T-helper 2 cell treated with Interferon-gamma antibody and Interleukin-4, amounts not matched to agents 5 μg/mL and 100 μg/mL, for 36 hours (primary cell): Measurements from ENCODE around the gene CD48.
"Not testable (repeated sequence)": the region's sequence is repeated elsewhere in the genome, so short reads cannot be mapped to it uniquely, and the experiment has no call there.

Experiments
- DNase-seq: peaks from one replicate; pipeline ENCODE4 v3.0.0; 2021; ENCODE audit warnings: low spot score
- H3K27ac Mint-ChIP-seq: one replicate; pipeline ENCODE4 v1.8.0; 2021; ENCODE audit warnings: mild to moderate bottlenecking, mixed read lengths
- H3K27me3 Mint-ChIP-seq: one replicate; pipeline ENCODE4 v1.8.0; 2021; ENCODE audit warnings: low read depth, mixed read lengths
- H3K36me3 Mint-ChIP-seq: one replicate; pipeline ENCODE4 v1.8.0; 2021; ENCODE audit warnings: low read depth, mixed read lengths
- H3K4me1 Mint-ChIP-seq: one replicate; pipeline ENCODE4 v1.8.0; 2021; ENCODE audit warnings: low read depth, mixed read lengths
- H3K4me3 Mint-ChIP-seq: one replicate; pipeline ENCODE4 v1.8.0; 2022; ENCODE audit warnings: mild to moderate bottlenecking, moderate library complexity, mixed read lengths
- H3K9me3 Mint-ChIP-seq: one replicate; pipeline ENCODE4 v1.8.0; 2021; ENCODE audit warnings: mixed read lengths

CD48 gene

DNA sequence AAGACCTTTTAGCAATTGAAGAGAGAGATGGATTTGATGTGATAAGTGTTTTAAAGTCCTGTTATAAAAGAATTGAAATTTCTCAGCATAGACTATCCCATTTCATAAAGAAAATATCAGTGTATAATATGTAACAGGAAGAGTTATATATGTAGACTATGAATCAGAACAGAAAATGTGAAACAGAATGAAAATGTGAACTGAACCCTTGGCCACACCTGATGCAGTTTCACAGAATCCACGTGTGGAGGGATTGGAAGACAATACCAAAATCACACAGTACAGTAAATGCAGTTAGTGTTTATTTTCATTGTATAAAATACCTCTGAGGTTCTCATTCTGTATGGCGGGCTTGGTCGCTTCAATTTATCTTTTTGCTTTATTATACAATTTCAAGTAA is 54.9 kb downstream of the CD48 start:
- Mint-ChIP-seq H3K4me3 (peak overlapping the region; percentile 43), H3K27me3 (no peaks in the 10 kb centered on the region), H3K27ac (peak overlapping the region; percentile 77), H3K4me1 (peaks cover 57% of the 10 kb centered on the region), H3K9me3 (peaks cover 17% of the 10 kb centered on the region), H3K36me3 (peaks cover 20% of the 10 kb centered on the region)
- peak; percentile 4 for DNase-seq

DNA sequence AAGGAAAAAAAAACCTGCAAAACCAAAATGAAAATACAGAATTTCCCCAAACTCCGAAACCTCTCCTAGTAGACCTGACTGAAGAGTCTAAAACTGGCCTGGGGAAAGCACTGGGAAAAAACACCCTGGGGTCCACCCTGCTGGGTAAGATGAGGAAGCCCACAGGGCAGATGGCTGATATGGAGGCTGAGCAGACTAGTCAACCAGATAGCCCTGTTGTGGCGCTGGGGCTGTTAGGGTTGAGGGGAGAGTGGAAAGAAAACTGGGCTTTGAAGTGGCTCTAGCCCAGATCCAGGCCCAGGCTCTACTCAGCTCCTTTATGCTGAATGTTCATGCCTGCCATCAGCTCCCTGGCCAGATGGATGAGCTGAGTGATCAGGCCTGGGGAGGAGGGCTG is 58.0 kb downstream of the CD48 start:
- peak; percentile 3 for DNase-seq
- no peaks in the 10 kb centered on the region for H3K9me3 Mint-ChIP-seq
- peaks cover 64% of the 10 kb centered on the region for H3K4me1 Mint-ChIP-seq
- H3K27me3 Mint-ChIP-seq = no peaks in the 10 kb centered on the region
- peaks cover 4% of the 10 kb centered on the region for H3K36me3 Mint-ChIP-seq
- no peak overlapping the region for H3K4me3 Mint-ChIP-seq
- H3K27ac Mint-ChIP-seq = no peak overlapping the region

DNA sequence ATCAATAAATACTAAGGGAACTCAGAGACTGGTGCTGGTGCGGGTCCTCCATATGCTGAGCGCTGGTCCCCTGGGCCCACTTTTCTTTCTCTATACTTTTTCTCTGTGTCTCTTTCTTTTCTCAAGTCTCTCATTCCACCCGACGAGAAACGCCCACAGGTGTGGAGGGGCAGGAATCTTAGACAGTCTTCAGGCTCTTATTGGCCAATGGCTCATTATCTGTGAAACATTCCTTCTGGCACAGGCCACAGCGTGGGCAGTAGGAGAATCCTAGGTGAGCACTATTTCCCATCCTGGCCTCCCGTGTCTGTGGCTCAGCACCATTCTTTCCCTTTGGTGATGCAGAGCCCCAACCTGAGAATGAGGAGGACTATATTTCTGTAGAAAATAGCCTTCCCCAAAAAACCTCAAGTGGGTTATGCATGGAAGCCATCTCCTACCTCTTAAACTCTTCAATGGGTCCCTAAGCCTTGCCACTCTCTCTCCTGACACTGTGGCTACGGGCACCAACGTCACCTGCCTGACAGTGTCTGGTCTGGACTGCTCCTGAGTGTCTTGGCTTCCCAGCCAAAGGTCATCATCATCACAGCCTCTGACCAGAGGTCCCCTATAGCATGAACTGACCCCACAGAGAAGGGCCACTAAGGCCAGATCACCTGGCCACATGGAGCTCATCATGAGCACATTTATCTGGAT is 58.5 kb downstream of the CD48 start:
- Mint-ChIP-seq H3K27ac (peak overlapping the region; percentile 33), H3K27me3 (no peaks in the 10 kb centered on the region), H3K9me3 (no peaks in the 10 kb centered on the region), H3K4me1 (peaks cover 64% of the 10 kb centered on the region), H3K36me3 (peaks cover 4% of the 10 kb centered on the region), H3K4me3 (no peak overlapping the region)
- DNase-seq = peak; percentile 3

DNA sequence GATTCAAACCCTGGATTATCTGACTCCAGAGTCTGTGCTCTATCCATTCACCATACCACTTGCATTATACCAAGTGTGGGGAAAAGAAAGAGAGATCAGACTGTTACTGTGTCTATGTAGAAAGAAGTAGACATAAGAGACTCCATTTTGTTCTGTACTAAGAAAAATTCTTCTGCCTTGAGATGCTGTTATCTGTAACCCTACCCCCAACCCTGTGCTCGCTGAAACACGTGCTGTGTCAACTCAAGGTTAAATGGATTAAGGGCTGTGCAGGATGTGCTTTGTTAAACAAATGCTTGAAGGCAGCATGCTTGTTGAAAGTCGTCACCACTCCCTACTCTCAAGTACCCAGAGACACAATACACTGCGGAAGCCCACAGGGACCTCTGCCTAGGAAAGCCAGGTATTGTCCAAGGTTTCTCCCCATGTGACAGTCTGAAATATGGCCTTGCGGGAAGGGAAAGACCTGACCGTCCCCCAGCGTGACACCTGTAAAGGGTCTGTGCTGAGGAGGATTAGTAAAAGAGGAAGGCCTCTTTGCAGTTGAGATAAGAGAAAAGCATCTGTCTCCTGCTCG is 59.5 kb downstream of the CD48 start:
- H3K27me3 Mint-ChIP-seq, H3K4me3 Mint-ChIP-seq, H3K9me3 Mint-ChIP-seq, H3K36me3 Mint-ChIP-seq: not testable (repeated sequence)
- H3K27ac Mint-ChIP-seq = peak overlapping the region; percentile 33
- peak; percentile 3 for DNase-seq
- peaks cover 62% of the 10 kb centered on the region for H3K4me1 Mint-ChIP-seq

DNA sequence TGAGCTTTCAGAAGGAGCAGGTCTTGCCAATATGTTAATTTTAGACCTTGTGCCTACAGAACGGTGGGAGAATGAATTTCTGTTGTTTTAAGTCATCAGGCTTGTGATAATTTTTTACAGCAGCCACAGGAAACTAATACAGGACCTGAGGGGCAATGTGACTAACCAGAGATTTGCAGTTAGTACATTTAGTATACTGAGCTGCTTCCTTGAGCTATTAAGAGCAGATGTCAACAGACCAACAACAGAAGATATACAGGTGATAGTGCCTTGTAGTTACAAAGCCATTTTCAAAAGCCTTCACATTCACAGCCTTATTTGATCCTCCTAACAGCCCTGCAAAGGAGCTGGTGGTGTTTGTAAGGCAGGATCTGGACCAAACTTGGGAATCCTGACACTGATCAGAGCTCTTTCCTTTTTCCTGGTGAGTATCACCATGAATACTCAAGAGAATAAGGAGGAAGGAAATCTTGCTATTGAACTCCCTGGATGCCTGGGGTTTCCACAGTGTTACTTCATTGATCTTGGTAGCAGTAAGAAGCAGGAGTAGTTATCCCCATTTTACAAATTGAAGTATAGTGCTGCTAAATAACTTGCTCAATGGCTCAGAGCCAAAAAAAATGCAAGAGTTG is 60.1 kb downstream of the CD48 start:
- peak; percentile 3 for DNase-seq
- no peaks in the 10 kb centered on the region for H3K27me3 Mint-ChIP-seq
- peaks cover 57% of the 10 kb centered on the region for H3K4me1 Mint-ChIP-seq
- no peak overlapping the region for H3K27ac Mint-ChIP-seq
- no peaks in the 10 kb centered on the region for H3K9me3 Mint-ChIP-seq
- H3K36me3 Mint-ChIP-seq = peaks cover 4% of the 10 kb centered on the region
- no peak overlapping the region for H3K4me3 Mint-ChIP-seq

DNA sequence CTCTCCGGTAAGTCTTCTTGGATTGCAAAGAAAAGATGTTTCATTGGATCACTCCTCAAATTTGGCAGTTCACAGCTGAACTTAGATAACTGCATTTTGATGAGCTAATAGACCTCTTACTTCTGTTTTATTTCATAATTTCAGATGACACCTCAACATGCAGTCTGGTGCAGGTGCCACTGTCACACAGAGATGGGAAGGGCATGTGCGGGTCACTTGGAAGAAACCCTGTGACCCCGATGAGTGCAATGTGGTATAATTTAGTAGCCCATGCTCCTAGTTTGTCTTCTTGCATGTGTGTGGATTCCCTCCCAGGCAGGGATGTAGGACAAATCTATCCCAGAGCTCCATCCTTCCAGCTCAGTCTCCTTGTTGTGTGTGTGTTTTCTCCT is 64.3 kb downstream of the CD48 start:
- Mint-ChIP-seq H3K27ac (peak overlapping the region; percentile 86), H3K4me1 (peaks cover 59% of the 10 kb centered on the region), H3K9me3 (no peaks in the 10 kb centered on the region), H3K27me3 (no peaks in the 10 kb centered on the region), H3K36me3 (peaks cover 36% of the 10 kb centered on the region), H3K4me3 (peak overlapping the region; percentile 90)
- DNase-seq = no peak

DNA sequence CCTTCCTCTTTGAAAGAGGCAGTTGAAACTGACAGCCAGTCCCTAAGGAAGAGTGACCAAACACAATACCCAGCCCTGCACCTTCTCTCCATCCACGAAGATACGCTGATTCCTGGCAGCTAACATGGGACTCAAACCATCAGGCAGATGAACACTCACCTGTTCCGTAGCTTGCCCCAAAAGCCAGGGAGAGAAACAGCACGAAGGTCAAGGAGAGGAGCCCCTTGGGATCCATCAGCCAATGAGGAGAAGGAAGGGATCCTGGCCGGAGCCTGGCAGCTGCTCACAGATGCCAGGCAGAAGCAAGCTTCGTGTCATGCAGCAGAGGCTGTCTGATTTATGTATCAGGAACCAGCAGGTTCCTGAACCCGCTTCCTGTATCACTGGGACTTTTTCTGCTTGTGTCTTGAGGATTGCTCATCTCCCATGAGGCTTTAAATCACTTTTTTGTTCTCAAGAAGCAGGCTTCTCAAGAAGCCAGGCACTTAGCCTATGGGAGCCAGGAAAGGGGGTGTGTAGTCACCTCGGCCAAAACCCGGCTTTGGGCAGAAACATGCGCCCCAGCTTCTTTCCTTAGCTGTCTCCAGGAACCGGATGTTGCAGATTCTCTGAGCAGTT is 64.8 kb downstream of the CD48 start, which contains the start of gene SLAMF1:
TSS of gene SLAMF1 (minus strand) at position 334 of the 618 bp plus-strand sequence. CDS start at position 235, 99 bp downstream.
- Mint-ChIP-seq H3K27ac (peak within 1 kb of the TSS; percentile 86), H3K4me1 (peaks cover 59% of the 10 kb centered on the region), H3K9me3 (no peaks in the 10 kb centered on the region), H3K4me3 (peak within 1 kb of the TSS; percentile 90), H3K36me3 (peaks cover 37% of the 10 kb centered on the region), H3K27me3 (no peaks in the 10 kb centered on the region)
- peak; percentile 55 for DNase-seq

DNA sequence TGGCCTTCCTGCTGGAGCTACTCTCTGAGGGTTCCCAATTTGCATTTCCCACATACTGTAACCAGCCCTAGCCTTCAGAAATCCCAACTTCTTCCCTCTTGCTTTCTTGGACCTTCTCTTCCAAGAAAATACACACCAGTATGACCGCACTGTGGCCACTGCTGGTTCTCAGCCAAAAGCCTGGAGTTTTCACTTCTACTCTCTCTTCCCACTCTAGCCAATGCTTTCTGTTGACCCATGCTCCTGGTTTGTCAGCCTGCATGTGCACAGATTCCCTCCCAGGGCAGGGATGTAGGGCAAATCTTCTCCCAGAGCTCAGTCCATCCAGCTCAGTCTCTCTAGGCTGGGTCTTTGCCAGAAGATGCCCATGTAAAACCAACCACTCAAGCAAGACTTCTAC is 65.4 kb downstream of the CD48 start:
- Mint-ChIP-seq H3K36me3 (peaks cover 40% of the 10 kb centered on the region), H3K4me1 (peaks cover 58% of the 10 kb centered on the region), H3K27me3 (no peaks in the 10 kb centered on the region), H3K4me3 (peak overlapping the region; percentile 90), H3K9me3 (no peaks in the 10 kb centered on the region), H3K27ac (peak overlapping the region; percentile 86)
- peak; percentile 7 for DNase-seq

DNA sequence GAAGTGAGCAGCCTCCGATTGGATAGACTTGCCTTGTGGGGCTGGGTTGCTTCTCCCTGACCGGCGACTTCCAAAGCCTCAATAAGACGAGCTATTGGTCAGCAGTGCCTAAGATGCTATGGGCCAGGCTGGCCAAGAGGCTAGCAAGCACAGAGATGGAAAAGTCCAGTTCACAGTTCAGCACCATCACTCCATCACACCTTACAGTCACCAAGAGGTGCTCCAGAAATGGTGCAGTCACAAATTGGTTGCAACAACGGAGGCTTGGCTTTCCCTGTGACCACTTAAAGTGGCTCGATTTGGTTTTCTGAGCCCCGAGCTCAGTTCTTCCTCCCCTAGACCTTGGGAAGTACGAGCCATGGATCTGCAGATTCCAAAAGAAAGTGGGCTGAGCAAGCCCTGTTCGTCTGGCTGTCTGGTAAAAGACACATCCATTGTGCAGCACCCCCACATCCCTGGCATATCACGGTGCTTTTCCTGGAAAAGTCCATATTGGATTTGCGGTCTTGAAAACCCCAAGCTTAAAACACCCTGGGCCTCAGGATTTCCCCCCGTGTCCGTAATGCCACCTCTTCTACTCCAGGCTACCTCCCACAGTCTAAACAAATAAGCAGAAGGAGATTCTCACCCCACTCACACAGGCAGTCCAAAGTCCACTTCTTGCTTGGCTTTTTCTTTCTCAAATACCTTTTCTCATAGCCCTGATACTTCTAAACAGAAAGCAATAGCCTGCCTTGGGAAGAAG is 66.1 kb downstream of the CD48 start:
- H3K36me3 Mint-ChIP-seq = peaks cover 43% of the 10 kb centered on the region
- no peaks in the 10 kb centered on the region for H3K27me3 Mint-ChIP-seq

DNA sequence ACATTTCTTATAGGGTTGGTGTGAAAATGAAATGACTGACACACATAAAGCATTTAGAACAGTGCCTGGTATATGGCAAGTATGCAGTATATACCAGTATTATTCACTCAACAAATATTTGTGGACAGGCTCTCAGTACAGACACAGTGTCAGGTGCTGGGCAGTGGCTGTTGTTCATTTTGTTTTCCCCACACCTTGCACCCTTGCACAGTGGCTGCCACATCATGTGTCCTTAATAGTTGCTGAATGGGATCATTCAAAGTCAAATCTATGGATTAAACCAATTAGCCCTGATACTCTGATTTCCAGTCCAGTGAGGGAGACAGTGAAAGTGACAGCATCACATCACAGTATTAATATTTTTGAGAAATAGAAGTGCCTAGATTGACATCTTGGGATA is 67.2 kb downstream of the CD48 start:
- H3K4me3 Mint-ChIP-seq = peak overlapping the region; percentile 90
- DNase-seq = peak; percentile 3
- H3K4me1 Mint-ChIP-seq = peaks cover 65% of the 10 kb centered on the region
- H3K36me3 Mint-ChIP-seq = peaks cover 49% of the 10 kb centered on the region
- H3K27me3 Mint-ChIP-seq = no peaks in the 10 kb centered on the region
- H3K9me3 Mint-ChIP-seq = no peaks in the 10 kb centered on the region
- peak overlapping the region; percentile 98 for H3K27ac Mint-ChIP-seq

More for the DNA sequence above, 66.1 kb downstream of the CD48 start:
- DNase-seq = peak; percentile 9
- Mint-ChIP-seq H3K4me1 (peaks cover 57% of the 10 kb centered on the region), H3K9me3 (no peaks in the 10 kb centered on the region), H3K4me3 (peak overlapping the region; percentile 90), H3K27ac (peak overlapping the region; percentile 86)

DNA sequence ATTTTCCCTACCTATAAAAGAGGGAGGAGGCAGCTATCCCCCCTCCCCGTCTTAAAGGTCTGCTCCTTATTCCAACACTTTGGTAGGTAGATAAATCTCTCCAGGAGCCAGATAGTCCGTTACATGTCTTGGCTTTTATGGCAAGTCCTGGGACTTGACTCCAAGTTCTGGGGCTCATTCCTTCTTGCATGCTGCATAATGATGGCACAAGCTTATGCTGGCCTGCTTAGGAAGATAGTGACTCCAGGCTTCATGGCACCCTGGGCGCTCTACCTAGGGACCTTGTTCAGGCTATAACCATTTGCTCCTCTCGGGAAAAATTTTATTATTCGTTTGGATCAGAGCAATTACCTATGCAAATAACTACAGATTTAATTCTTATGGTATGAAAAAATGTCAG is 68.5 kb downstream of the CD48 start:
- Mint-ChIP-seq H3K27me3 (no peaks in the 10 kb centered on the region), H3K27ac (peak overlapping the region; percentile 98), H3K9me3 (no peaks in the 10 kb centered on the region), H3K4me1 (peaks cover 72% of the 10 kb centered on the region), H3K4me3 (peak overlapping the region; percentile 90), H3K36me3 (peaks cover 61% of the 10 kb centered on the region)
- no peak for DNase-seq

DNA sequence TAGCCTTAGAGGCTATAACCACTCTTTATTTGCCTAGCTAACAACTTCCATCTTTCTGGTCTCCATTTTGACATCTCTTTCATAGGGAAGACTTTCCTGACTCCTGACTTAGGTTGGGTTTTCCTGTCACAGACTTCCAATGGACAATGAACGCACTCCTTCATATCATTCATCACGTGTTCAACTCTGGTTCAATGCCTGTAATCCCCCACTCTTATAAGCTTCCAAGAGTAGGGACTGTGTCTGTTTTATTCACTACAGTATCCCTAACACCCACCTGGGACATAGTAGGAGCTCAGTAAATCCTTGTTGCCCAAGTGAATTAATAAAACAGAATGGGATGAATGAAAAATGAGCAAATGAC is 69.4 kb downstream of the CD48 start:
- Mint-ChIP-seq H3K9me3 (no peaks in the 10 kb centered on the region), H3K27me3 (no peaks in the 10 kb centered on the region), H3K36me3 (peaks cover 68% of the 10 kb centered on the region), H3K27ac (peak overlapping the region; percentile 98), H3K4me3 (peak overlapping the region; percentile 90), H3K4me1 (peaks cover 73% of the 10 kb centered on the region)
- no peak for DNase-seq

DNA sequence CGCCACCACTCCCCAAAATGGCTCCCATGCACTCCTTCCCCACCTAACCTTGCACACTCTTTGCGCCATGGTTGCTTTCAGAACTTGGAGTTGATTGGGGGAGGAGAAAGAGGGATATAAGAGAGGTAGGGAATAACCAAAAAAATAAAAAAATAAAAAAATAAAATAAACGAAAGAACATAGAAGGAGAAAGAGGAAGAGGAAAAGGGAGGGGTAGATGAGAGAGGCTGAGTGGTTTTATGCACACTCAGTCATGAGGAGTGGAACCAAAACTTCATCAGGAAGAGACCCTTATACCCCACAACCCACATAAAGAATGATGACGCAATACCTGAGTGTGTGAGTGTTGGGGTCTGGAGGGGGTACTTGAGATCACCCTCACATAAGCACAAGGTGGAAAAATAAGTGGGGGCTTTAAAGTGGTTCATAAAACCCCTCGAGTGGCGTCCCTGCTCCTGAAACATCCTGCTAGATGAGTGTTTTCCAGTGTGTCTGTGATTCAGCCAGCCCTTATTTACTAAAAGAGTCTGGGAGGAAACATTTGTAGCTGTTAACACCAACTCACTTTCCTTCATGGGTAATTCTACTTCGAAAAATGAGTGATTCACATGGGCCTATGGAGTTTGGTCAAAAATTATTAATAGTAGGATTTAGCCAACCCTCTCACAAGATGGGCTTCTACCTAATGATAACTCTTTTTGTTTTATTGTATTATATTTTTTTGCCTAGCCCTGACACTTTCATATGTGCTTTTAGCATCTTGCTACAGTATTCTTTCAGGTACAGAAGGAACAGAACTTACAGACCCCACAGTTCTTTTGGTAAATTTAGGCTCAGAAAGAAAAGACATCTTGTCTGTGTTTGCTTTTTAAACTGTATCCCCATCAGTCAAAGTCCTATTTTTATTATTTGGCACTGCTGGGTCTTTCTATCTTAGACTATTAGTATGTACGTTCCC is 70.0 kb downstream of the CD48 start:
- no peaks in the 10 kb centered on the region for H3K9me3 Mint-ChIP-seq
- H3K27ac Mint-ChIP-seq = peak overlapping the region; percentile 98
- peaks cover 75% of the 10 kb centered on the region for H3K36me3 Mint-ChIP-seq

More for the DNA sequence above, 70.0 kb downstream of the CD48 start:
- Mint-ChIP-seq H3K4me3 (peak overlapping the region; percentile 90), H3K27me3 (no peaks in the 10 kb centered on the region), H3K4me1 (peaks cover 75% of the 10 kb centered on the region)
- peak; percentile 52 for DNase-seq
